Bone marrow (tissue), 2 donors: ENCODE measurements around the gene C2orf80.
"Not testable (repeated sequence)": the region's sequence is repeated elsewhere in the genome, so short reads cannot be mapped to it uniquely, and the experiment has no call there.

ENCODE experiments used
- DNase-seq, 2 donors: peaks; one replicate each; lab custom pipeline; 2025; lab: John Stamatoyannopoulos, UW

The C2orf80 gene

GRCh38 chr2:208189810-208190503, at the start of gene C2orf80:
Gene C2orf80, minus strand, starts transcription at chr2:208190030. Its CDS starts 3,044 bp downstream, at chr2:208186986.
- no peak for DNase-seq

- no peak for DNase-seq
Measured at GRCh38 chr2:208235860-208236259, 46.0 kb upstream of the C2orf80 start.

GRCh38 chr2:208234786-208235185, 45.0 kb upstream of the C2orf80 start:
- no peak for DNase-seq

GRCh38 chr2:208228476-208228875, 38.6 kb upstream of the C2orf80 start:
- peak in 1 of 2 donors; percentile 52 for DNase-seq

GRCh38 chr2:208227581-208228232, 37.9 kb upstream of the C2orf80 start:
- no peak for DNase-seq

- DNase-seq, result no peak
Measured at GRCh38 chr2:208224802-208225201, 35.0 kb upstream of the C2orf80 start.

- DNase-seq, result no peak
Measured at GRCh38 chr2:208222351-208222750, 32.5 kb upstream of the C2orf80 start.

- not testable (repeated sequence) for DNase-seq
Measured at GRCh38 chr2:208221873-208222272, 32.0 kb upstream of the C2orf80 start.

- no peak for DNase-seq
Measured at GRCh38 chr2:208210688-208211451, 21.0 kb upstream of the C2orf80 start.

GRCh38 chr2:208208335-208209085, 18.7 kb upstream of the C2orf80 start:
- no peak for DNase-seq

GRCh38 chr2:208207769-208208168, 17.9 kb upstream of the C2orf80 start:
- no peak for DNase-seq

- DNase-seq, result no peak
Measured at GRCh38 chr2:208204166-208204565, 14.3 kb upstream of the C2orf80 start.

- no peak for DNase-seq
Measured at GRCh38 chr2:208195531-208195930, 5.7 kb upstream of the C2orf80 start.

GRCh38 chr2:208192611-208193236, 2.9 kb upstream of the C2orf80 start:
- DNase-seq, result no peak

- no peak for DNase-seq
Measured at GRCh38 chr2:208189069-208189809, 591 bp downstream of the C2orf80 start.

GRCh38 chr2:208186893-208187292, 2.9 kb downstream of the C2orf80 start:
- DNase-seq, result no peak

GRCh38 chr2:208186465-208186864, 3.4 kb downstream of the C2orf80 start:
- DNase-seq, result no peak

- DNase-seq, result no peak
Measured at GRCh38 chr2:208183972-208184705, 5.7 kb downstream of the C2orf80 start.

- DNase-seq, result no peak
Measured at GRCh38 chr2:208183526-208183925, 6.3 kb downstream of the C2orf80 start.

- DNase-seq, result no peak
Measured at GRCh38 chr2:208182835-208183234, 7.0 kb downstream of the C2orf80 start.
